Parathyroid adenoma (tissue), 2 donors: Measurements from ENCODE around the gene EGLN1.

Experiments used
- H2AFZ ChIP-seq: fragments of 300-600 bp; sonication (generic); one replicate; pipeline ENCODE4 v1.7.0; 2017; ENCODE audit warnings: antibody characterized with exemption, mild to moderate bottlenecking
- H3K27ac ChIP-seq: fragments of 300-600 bp; sonication (generic); one replicate; pipeline ENCODE4 v1.7.0; 2017
- H3K27me3 ChIP-seq: fragments of 300-600 bp; sonication (generic); one replicate; pipeline ENCODE4 v1.7.0; 2017; ENCODE audit warnings: low read length; ENCODE audit not compliant: control insufficient read depth, insufficient read depth
- H3K36me3 ChIP-seq: fragments of 300-600 bp; sonication (generic); one replicate; pipeline ENCODE4 v1.7.0; 2017; ENCODE audit warnings: low read length; ENCODE audit not compliant: control insufficient read depth, insufficient read depth
- H3K4me1 ChIP-seq: fragments of 300-600 bp; sonication (generic); one replicate; pipeline ENCODE4 v1.7.0; 2017; ENCODE audit warnings: control low read depth
- H3K4me2 ChIP-seq: fragments of 300-600 bp; sonication (generic); one replicate; pipeline ENCODE4 v1.7.0; 2017; ENCODE audit warnings: low read length
- H3K4me3 ChIP-seq: fragments of 300-600 bp; sonication (generic); one replicate; pipeline ENCODE4 v1.7.0; 2017; ENCODE audit warnings: low read depth, low read length
- H3K79me2 ChIP-seq: fragments of 300-600 bp; sonication (generic); one replicate; pipeline ENCODE4 v1.7.0; 2017; ENCODE audit warnings: control low read depth
- H3K9ac ChIP-seq: fragments of 300-600 bp; sonication (generic); one replicate; pipeline ENCODE4 v1.7.0; 2017; ENCODE audit warnings: mild to moderate bottlenecking
- H3K9me3 ChIP-seq: fragments of 300-600 bp; sonication (generic); one replicate; pipeline ENCODE4 v1.7.0; 2017; ENCODE audit warnings: low read length; ENCODE audit not compliant: control insufficient read depth
- TF ChIP-seq, protein P1 (sequence below): fragments of 300-600 bp; sonication (generic); IDR thresholded peaks from one replicate; pipeline ENCODE4 v1.7.0; 2017; ENCODE audit warnings: antibody characterized with exemption, mild to moderate bottlenecking
- donor health status: primary hyperparathyroidism.

Gene EGLN1

GRCh38 chr1:231334079-231334666 lies 87.9 kb downstream of the EGLN1 start:
- H3K4me1 ChIP-seq: peaks cover 11% of the 10 kb centered on the region
- no peaks in the 10 kb centered on the region for H3K9me3 ChIP-seq
- H3K9ac ChIP-seq: no peak overlapping the region
- H3K36me3 ChIP-seq: no peaks in the 10 kb centered on the region
- peak overlapping the region; percentile 46 for H3K4me2 ChIP-seq
- H3K27ac ChIP-seq: no peak overlapping the region
- no peaks in the 10 kb centered on the region for H3K27me3 ChIP-seq
- H2AFZ ChIP-seq: no peak overlapping the region
- H3K79me2 ChIP-seq: peaks cover 24% of the 10 kb centered on the region
- H3K4me3 ChIP-seq: no peak overlapping the region
- TF ChIP-seq, protein P1, sequence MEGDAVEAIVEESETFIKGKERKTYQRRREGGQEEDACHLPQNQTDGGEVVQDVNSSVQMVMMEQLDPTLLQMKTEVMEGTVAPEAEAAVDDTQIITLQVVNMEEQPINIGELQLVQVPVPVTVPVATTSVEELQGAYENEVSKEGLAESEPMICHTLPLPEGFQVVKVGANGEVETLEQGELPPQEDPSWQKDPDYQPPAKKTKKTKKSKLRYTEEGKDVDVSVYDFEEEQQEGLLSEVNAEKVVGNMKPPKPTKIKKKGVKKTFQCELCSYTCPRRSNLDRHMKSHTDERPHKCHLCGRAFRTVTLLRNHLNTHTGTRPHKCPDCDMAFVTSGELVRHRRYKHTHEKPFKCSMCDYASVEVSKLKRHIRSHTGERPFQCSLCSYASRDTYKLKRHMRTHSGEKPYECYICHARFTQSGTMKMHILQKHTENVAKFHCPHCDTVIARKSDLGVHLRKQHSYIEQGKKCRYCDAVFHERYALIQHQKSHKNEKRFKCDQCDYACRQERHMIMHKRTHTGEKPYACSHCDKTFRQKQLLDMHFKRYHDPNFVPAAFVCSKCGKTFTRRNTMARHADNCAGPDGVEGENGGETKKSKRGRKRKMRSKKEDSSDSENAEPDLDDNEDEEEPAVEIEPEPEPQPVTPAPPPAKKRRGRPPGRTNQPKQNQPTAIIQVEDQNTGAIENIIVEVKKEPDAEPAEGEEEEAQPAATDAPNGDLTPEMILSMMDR: no peak

DNA sequence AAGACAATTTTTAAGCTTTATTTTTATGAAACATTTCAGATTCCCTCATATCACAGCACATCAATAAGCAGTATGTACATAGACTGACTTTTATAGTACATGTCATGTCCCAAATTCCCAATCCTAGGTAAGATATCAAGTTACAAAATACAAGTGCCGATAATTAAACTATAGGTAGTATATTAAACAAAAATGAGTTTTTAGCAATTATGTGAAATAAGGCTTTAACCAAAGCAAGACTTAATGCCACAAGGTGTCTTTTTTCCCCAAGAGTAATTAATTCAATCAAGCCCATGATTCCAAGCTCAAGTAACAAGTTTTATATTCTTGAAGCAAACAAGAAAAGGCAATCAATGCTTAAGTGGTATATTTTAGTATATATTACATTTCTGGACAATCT lies 89.3 kb downstream of the EGLN1 start:
- Histone ChIP-seq H3K4me3 (no peak overlapping the region), H3K4me1 (peaks cover 9% of the 10 kb centered on the region), H3K9ac (no peak overlapping the region)

GRCh38 chr1:231329483-231329882 lies 92.6 kb downstream of the EGLN1 start:
- Histone ChIP-seq H3K9ac (no peak overlapping the region), H3K9me3 (no peaks in the 10 kb centered on the region), H2AFZ (no peak overlapping the region), H3K27ac (no peak overlapping the region), H3K4me2 (no peak overlapping the region), H3K79me2 (no peaks in the 10 kb centered on the region), H3K36me3 (no peaks in the 10 kb centered on the region), H3K27me3 (no peaks in the 10 kb centered on the region), H3K4me3 (no peak overlapping the region), H3K4me1 (peaks cover 2% of the 10 kb centered on the region)
- TF ChIP-seq, protein P1: no peak

More for the DNA sequence above, 89.3 kb downstream of the EGLN1 start:
- Histone ChIP-seq H3K79me2 (peaks cover 14% of the 10 kb centered on the region), H3K4me2 (peak overlapping the region; percentile 46), H3K27ac (no peak overlapping the region), H3K9me3 (no peaks in the 10 kb centered on the region), H2AFZ (no peak overlapping the region), H3K27me3 (no peaks in the 10 kb centered on the region), H3K36me3 (no peaks in the 10 kb centered on the region)
- TF ChIP-seq, protein P1: no peak

DNA sequence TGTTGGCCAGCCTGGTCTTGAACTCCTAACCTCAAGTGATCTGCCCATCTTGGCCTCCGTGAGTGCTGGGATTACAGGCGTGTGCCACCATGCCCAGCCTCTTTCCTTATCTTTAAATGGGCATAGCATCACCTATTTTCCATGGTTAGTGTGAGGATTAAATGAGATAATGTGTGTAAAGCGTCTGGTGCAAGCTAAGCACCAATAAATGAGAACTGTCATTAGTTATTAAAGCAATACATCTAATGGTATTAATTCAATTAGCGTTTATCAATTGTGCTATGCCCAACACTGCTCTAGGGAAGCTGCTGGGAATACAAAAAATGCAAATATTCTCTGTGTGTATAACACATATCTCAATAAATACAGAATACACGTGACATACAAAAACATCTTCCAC lies 94.5 kb downstream of the EGLN1 start:
- H3K36me3 ChIP-seq: no peaks in the 10 kb centered on the region
- H3K27ac ChIP-seq: no peak overlapping the region
- no peak overlapping the region for H3K4me3 ChIP-seq
- H3K4me2 ChIP-seq: no peak overlapping the region
- H3K4me1 ChIP-seq: no peaks in the 10 kb centered on the region
- H2AFZ ChIP-seq: no peak overlapping the region
- no peaks in the 10 kb centered on the region for H3K9me3 ChIP-seq
- no peaks in the 10 kb centered on the region for H3K27me3 ChIP-seq
- no peak overlapping the region for H3K9ac ChIP-seq
- TF ChIP-seq, protein P1: no peak
- no peaks in the 10 kb centered on the region for H3K79me2 ChIP-seq

GRCh38 chr1:231326248-231326647 lies 95.8 kb downstream of the EGLN1 start:
- Histone ChIP-seq H3K4me1 (no peaks in the 10 kb centered on the region), H3K9ac (no peak overlapping the region), H3K9me3 (no peaks in the 10 kb centered on the region), H2AFZ (no peak overlapping the region), H3K4me3 (no peak overlapping the region), H3K27me3 (no peaks in the 10 kb centered on the region), H3K27ac (no peak overlapping the region), H3K36me3 (no peaks in the 10 kb centered on the region), H3K4me2 (no peak overlapping the region), H3K79me2 (no peaks in the 10 kb centered on the region)
- TF ChIP-seq, protein P1: no peak
